Astrocyte of the hippocampus (primary cell): ENCODE results near the gene SF3B1.
"Not testable (repeated sequence)": the region's sequence is repeated elsewhere in the genome, so short reads cannot be mapped to it uniquely, and the experiment has no call there.

Experiments
- DNase-seq: peaks from one replicate; pipeline ENCODE4 v3.0.0; 2011; ENCODE audit warnings: low read depth, low spot score

SF3B1 gene

GRCh38 chr2:197379308-197379917, 55.4 kb downstream of the SF3B1 start:
- DNase-seq = peak; percentile 66

GRCh38 chr2:197378494-197379307, 56.1 kb downstream of the SF3B1 start:
- DNase-seq = peak; percentile 78

- no peak for DNase-seq
Observed at GRCh38 chr2:197378086-197378485, 56.7 kb downstream of the SF3B1 start.

- no peak for DNase-seq
Observed at GRCh38 chr2:197377670-197378069, 57.2 kb downstream of the SF3B1 start.

- no peak for DNase-seq
Observed at GRCh38 chr2:197372592-197372991, 62.2 kb downstream of the SF3B1 start.

GRCh38 chr2:197370664-197371063, 64.2 kb downstream of the SF3B1 start:
- not testable (repeated sequence) for DNase-seq

- peak; percentile 32 for DNase-seq
Observed at GRCh38 chr2:197369933-197370320, 64.9 kb downstream of the SF3B1 start.

- DNase-seq = no peak
Observed at GRCh38 chr2:197369228-197369932, 65.4 kb downstream of the SF3B1 start.

GRCh38 chr2:197368412-197368811, 66.4 kb downstream of the SF3B1 start:
- no peak for DNase-seq

- no peak for DNase-seq
Observed at GRCh38 chr2:197363998-197364397, 70.8 kb downstream of the SF3B1 start.

- DNase-seq = peak; percentile 18
Observed at GRCh38 chr2:197360744-197361156, 74.1 kb downstream of the SF3B1 start.

- DNase-seq = no peak
Observed at GRCh38 chr2:197359859-197360258, 75.0 kb downstream of the SF3B1 start.

GRCh38 chr2:197358931-197359330, 75.9 kb downstream of the SF3B1 start:
- no peak for DNase-seq

GRCh38 chr2:197357986-197358385, 76.8 kb downstream of the SF3B1 start:
- DNase-seq = no peak

- DNase-seq = no peak
Observed at GRCh38 chr2:197356136-197356535, 78.7 kb downstream of the SF3B1 start.

- no peak for DNase-seq
Observed at GRCh38 chr2:197354169-197354558, 80.7 kb downstream of the SF3B1 start.

- DNase-seq = no peak
Observed at GRCh38 chr2:197353393-197354168, 81.2 kb downstream of the SF3B1 start.

- no peak for DNase-seq
Observed at GRCh38 chr2:197349699-197350098, 85.1 kb downstream of the SF3B1 start.

- no peak for DNase-seq
Observed at GRCh38 chr2:197348721-197349360, 86.0 kb downstream of the SF3B1 start.

- no peak for DNase-seq
Observed at GRCh38 chr2:197345846-197346370, 88.9 kb downstream of the SF3B1 start.

GRCh38 chr2:197343968-197344367, 90.9 kb downstream of the SF3B1 start:
- not testable (repeated sequence) for DNase-seq
